ENCODE data around the gene CDCP1. TPM values are rescaled to one million over a fixed set of nuclear protein-coding genes. Genes with fewer than 3 reads are reported as not detected.

The CDCP1 gene
- total and polyA plus RNA-seq, 8 donors: 4.1 to 24.5 (median 8.1) TPM

DNA sequence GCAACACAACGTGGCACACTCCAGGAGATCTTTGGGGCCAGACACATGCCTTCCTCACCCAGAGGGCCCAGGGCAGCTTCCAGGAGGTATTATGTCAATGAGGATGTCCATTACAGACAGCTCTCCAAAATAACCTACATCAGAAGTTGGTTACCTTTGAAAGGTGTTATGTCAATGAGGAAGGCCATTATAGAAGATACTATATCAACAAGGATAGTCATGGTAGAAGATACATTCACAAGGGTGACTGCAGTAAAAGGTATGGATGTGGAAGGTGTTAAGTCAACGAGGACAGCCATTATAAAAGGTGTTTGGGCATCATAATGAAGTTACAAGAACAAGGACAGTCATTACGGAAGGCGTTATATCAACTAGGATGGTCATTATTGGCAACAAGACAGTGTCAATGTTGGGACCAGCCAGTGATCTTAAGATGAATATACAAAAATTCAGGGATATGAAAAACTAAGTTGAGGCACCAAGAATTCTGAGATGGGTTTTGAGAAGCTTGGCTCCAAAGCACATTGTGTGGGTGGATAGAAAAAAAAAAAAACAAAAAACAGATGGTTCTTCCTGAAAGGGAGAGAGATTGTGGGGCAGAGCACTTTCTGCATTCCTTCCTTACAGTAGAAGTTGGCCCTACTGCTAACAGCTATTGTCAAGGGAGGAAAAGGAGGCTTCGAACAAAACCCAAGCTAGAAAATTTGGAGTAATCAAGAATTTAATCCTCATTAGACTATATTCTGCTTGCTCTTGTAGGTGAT is 11.2 kb downstream of the CDCP1 start:
- DNase-seq: no peak
- Histone ChIP-seq H3K27ac (peak overlapping the region in 1 of 5 donors; percentile 13), H3K27me3 (no peaks in the 10 kb centered on the region), H3K4me1 (peaks cover 8 to 48% (median 29%) of the 10 kb centered on the region in 4 donors), H3K36me3 (no peaks in the 10 kb centered on the region), H3K4me3 (no peak overlapping the region), H3K9me3 (no peaks in the 10 kb centered on the region)
- WGBS, 5 donors: 89 to 95% (median 91%) methylated on average over 5 of the region's 5 CpGs
- TF ChIP-seq, protein P1, sequence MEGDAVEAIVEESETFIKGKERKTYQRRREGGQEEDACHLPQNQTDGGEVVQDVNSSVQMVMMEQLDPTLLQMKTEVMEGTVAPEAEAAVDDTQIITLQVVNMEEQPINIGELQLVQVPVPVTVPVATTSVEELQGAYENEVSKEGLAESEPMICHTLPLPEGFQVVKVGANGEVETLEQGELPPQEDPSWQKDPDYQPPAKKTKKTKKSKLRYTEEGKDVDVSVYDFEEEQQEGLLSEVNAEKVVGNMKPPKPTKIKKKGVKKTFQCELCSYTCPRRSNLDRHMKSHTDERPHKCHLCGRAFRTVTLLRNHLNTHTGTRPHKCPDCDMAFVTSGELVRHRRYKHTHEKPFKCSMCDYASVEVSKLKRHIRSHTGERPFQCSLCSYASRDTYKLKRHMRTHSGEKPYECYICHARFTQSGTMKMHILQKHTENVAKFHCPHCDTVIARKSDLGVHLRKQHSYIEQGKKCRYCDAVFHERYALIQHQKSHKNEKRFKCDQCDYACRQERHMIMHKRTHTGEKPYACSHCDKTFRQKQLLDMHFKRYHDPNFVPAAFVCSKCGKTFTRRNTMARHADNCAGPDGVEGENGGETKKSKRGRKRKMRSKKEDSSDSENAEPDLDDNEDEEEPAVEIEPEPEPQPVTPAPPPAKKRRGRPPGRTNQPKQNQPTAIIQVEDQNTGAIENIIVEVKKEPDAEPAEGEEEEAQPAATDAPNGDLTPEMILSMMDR (IDR thresholded peaks at IDR 0.05): no peak
- TF ChIP-seq POLR2AphosphoS5 (IDR thresholded peaks at IDR 0.05): no peak
- TF ChIP-seq EP300 (IDR thresholded peaks at IDR 0.05): no peak
- TF ChIP-seq POLR2A (IDR thresholded peaks at IDR 0.05): no peak
- intact Hi-C loops (cut with DNase I; ENCODE audit: low total_unique reads): no loop called here

GRCh38 chr3:45132568-45133211 is 13.5 kb downstream of the CDCP1 start:
- H3K36me3 ChIP-seq: no peaks in the 10 kb centered on the region
- H3K27me3 ChIP-seq: no peaks in the 10 kb centered on the region
- no peak for DNase-seq
- TF ChIP-seq, protein P1 (IDR thresholded peaks at IDR 0.05): no peak
- peaks cover 0 to 26% (median 9%) of the 10 kb centered on the region in 4 donors for H3K4me1 ChIP-seq
- no peak overlapping the region for H3K27ac ChIP-seq
- 83 to 90% (median 89%) methylated on average over 5 of the region's 5 CpGs for whole genome bisulfite sequencing, 5 donors
- intact Hi-C loops (cut with DNase I; ENCODE audit: low total_unique reads): no loop called here
- no peaks in the 10 kb centered on the region for H3K9me3 ChIP-seq
- no peak overlapping the region for H3K4me3 ChIP-seq

GRCh38 chr3:45131201-45131600 is 15.0 kb downstream of the CDCP1 start:
- Histone ChIP-seq H3K27me3 (no peaks in the 10 kb centered on the region), H3K4me3 (no peak overlapping the region), H3K36me3 (no peaks in the 10 kb centered on the region), H3K9me3 (no peaks in the 10 kb centered on the region), H3K4me1 (peaks cover 11 to 36% (median 12%) of the 10 kb centered on the region in 4 donors), H3K27ac (no peak overlapping the region)
- no peak for DNase-seq
- 74 to 87% (median 83%) methylated on average over 2 of the region's 2 CpGs for WGBS, 5 donors
- intact Hi-C loops (cut with DNase I; ENCODE audit: low total_unique reads): no loop called here
- TF ChIP-seq, protein P1 (IDR thresholded peaks at IDR 0.05): no peak
- TF ChIP-seq EP300 (IDR thresholded peaks at IDR 0.05) (no peak), POLR2A (IDR thresholded peaks at IDR 0.05) (no peak), POLR2AphosphoS5 (IDR thresholded peaks at IDR 0.05) (no peak)

DNA sequence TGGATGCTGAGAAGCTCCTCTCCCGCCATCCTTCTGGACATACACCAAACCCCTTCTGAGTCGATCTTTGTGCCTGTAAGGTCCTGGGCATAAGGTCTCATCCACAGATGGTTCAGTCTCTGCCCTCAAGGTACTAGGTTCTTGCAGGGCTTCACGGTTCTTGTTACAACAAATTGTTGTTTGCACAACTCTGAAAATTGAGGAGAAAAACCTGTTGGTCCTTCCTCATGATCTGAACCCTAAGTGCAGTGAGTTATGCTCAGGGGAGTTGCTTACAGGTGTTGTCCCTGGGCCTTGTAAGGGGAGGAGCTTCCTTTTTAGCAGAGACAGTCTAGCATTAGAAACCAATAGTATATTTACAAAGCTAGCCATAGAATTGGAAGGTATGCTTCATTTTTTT is 15.7 kb downstream of the CDCP1 start:
- H3K27me3 ChIP-seq: no peaks in the 10 kb centered on the region
- H3K4me1 ChIP-seq: peaks cover 11 to 41% (median 14%) of the 10 kb centered on the region in 4 donors
- TF ChIP-seq POLR2AphosphoS5 (IDR thresholded peaks at IDR 0.05): no peak
- TF ChIP-seq, protein P1 (IDR thresholded peaks at IDR 0.05): no peak
- no peak for TF ChIP-seq EP300 (IDR thresholded peaks at IDR 0.05)
- no peak for TF ChIP-seq POLR2A (IDR thresholded peaks at IDR 0.05)
- no peak for DNase-seq
- 73 to 88% (median 77%) methylated on average over 3 of the region's 3 CpGs for WGBS, 5 donors
- H3K27ac ChIP-seq: no peak overlapping the region
- no peak overlapping the region for H3K4me3 ChIP-seq
- H3K9me3 ChIP-seq: no peaks in the 10 kb centered on the region
- intact Hi-C loops (cut with DNase I; ENCODE audit: low total_unique reads): no loop called here
- H3K36me3 ChIP-seq: no peaks in the 10 kb centered on the region

All from stomach (tissue), 9 donors.